HG03460 (cell line): ENCODE results near the gene EAPP.
"Not testable (repeated sequence)": the region's sequence is repeated elsewhere in the genome, so short reads cannot be mapped to it uniquely, and the experiment has no call there.

Experiments
- ATAC-seq: cut with Tn5 transposase; IDR thresholded peaks from one replicate; pipeline ENCODE4 v1.9.1; 2021; ENCODE audit not compliant: unreplicated experiment

The EAPP gene

GRCh38 chr14:34539407-34540180 lies at the start of gene EAPP:
Gene EAPP, minus strand, starts transcription at chr14:34539701. Its CDS starts 73 bp downstream, at chr14:34539628.
- ATAC-seq = peak; percentile 99

- ATAC-seq = no peak
Observed at GRCh38 chr14:34583525-34583924, 44.0 kb upstream of the EAPP start.

- no peak for ATAC-seq
Observed at GRCh38 chr14:34582117-34582680, 42.7 kb upstream of the EAPP start.

GRCh38 chr14:34580381-34580780 lies 40.9 kb upstream of the EAPP start:
- ATAC-seq = no peak

- no peak for ATAC-seq
Observed at GRCh38 chr14:34571771-34572170, 32.3 kb upstream of the EAPP start.

GRCh38 chr14:34569750-34570149 lies 30.2 kb upstream of the EAPP start:
- no peak for ATAC-seq

GRCh38 chr14:34568803-34569202 lies 29.3 kb upstream of the EAPP start:
- no peak for ATAC-seq

- no peak for ATAC-seq
Observed at GRCh38 chr14:34562776-34563150, 23.3 kb upstream of the EAPP start.

GRCh38 chr14:34562037-34562775 lies 22.7 kb upstream of the EAPP start:
- not testable (repeated sequence) for ATAC-seq

- ATAC-seq = peak; percentile 47
Observed at GRCh38 chr14:34556498-34556829, 17.0 kb upstream of the EAPP start.

GRCh38 chr14:34555583-34556497 lies 16.3 kb upstream of the EAPP start:
- peak; percentile 72 for ATAC-seq

GRCh38 chr14:34554540-34555250 lies 15.2 kb upstream of the EAPP start:
- ATAC-seq = no peak

GRCh38 chr14:34549276-34549966 lies 9.9 kb upstream of the EAPP start:
- ATAC-seq = not testable (repeated sequence)

- no peak for ATAC-seq
Observed at GRCh38 chr14:34548472-34548981, 9.0 kb upstream of the EAPP start.

GRCh38 chr14:34547136-34547520 lies 7.6 kb upstream of the EAPP start:
- peak; percentile 27 for ATAC-seq

- peak; percentile 76 for ATAC-seq
Observed at GRCh38 chr14:34546272-34547135, 7.0 kb upstream of the EAPP start.

- not testable (repeated sequence) for ATAC-seq
Observed at GRCh38 chr14:34540181-34541059, 919 bp upstream of the EAPP start.
